Right atrium auricular region (tissue), 2 donors: ENCODE data around the gene GALNT10. TPM values are rescaled to one million over a fixed set of nuclear protein-coding genes. Genes with fewer than 3 reads are reported as not detected.
A peak's percentile ranks its signal among the peaks of the same experiment; 100 is the strongest.

Experiments
- DNase-seq: peaks from one replicate; pipeline ENCODE4 v3.0.0-alpha.2; 2019; ENCODE audit warnings: low spot score
- H3K27ac ChIP-seq, 2 donors: fragments of 200-600 bp; sonication (generic); 1 replicate in 1 of 2; 2 replicates in 1 of 2; pipeline ENCODE4 v1.5.1; 2016 to 2019
- H3K27me3 ChIP-seq, 2 donors: fragments of 200-600 bp; sonication (generic); one replicate each; pipeline versions ENCODE4 v1.5.1 to v1.6.0; 2017 to 2019
- H3K36me3 ChIP-seq: fragments of 200-600 bp; sonication (generic); one replicate; pipeline ENCODE4 v1.5.1; 2016
- H3K4me1 ChIP-seq, 2 donors: fragments of 200-600 bp; sonication (generic); one replicate each; pipeline versions ENCODE4 v1.5.1 to v1.6.0; 2017 to 2019
- H3K4me3 ChIP-seq, 2 donors: fragments of 200-600 bp; sonication (generic); 1 replicate in 1 of 2; 2 replicates in 1 of 2; pipeline ENCODE4 v1.5.1; 2017 to 2019; ENCODE audit warnings: mild to moderate bottlenecking in 1 of 2, moderate library complexity in 1 of 2
- H3K9me3 ChIP-seq, 2 donors: fragments of 200-600 bp; sonication (generic); one replicate each; pipeline ENCODE4 v1.5.1; 2019
- CTCF ChIP-seq, 2 donors: fragments of 200-600 bp; sonication (generic); IDR thresholded peaks; one replicate each; pipeline ENCODE4 v1.5.1; 2019; ENCODE audit warnings: antibody characterized with exemption in 2 of 2
- total RNA-seq, 2 donors: library from RNA; depleted of rRNA; stranded (reverse); fragments of >200 nt; gene quantifications; one replicate each; pipeline ENCODE4 v1.1.0, GENCODE V29; 2016

GALNT10 gene
- total RNA-seq, 2 donors from 2014 or later, result 13.2 to 18.4 TPM

- no peaks in the 10 kb centered on the region for H3K36me3 ChIP-seq
- TF ChIP-seq CTCF (IDR thresholded peaks at IDR 0.05), result no peak
- H3K27ac ChIP-seq, result no peak overlapping the region
- H3K9me3 ChIP-seq, result no peaks in the 10 kb centered on the region
- H3K4me1 ChIP-seq, result peaks cover 0 to 49% of the 10 kb centered on the region in 2 donors
- H3K27me3 ChIP-seq, result no peaks in the 10 kb centered on the region
- H3K4me3 ChIP-seq, result no peak overlapping the region
- DNase-seq, result no peak
Observed at GRCh38 chr5:154364771-154365170, 174.2 kb downstream of the GALNT10 start.

- no peak for DNase-seq
- peak overlapping the region in 1 of 2 donors; percentile 59 for H3K27ac ChIP-seq
- H3K36me3 ChIP-seq, result no peaks in the 10 kb centered on the region
- no peaks in the 10 kb centered on the region for H3K9me3 ChIP-seq
- H3K27me3 ChIP-seq, result no peaks in the 10 kb centered on the region
- no peak overlapping the region for H3K4me3 ChIP-seq
- no peak for TF ChIP-seq CTCF (IDR thresholded peaks at IDR 0.05)
- peaks cover 0 to 60% of the 10 kb centered on the region in 2 donors for H3K4me1 ChIP-seq
Observed at GRCh38 chr5:154365823-154366222, 175.3 kb downstream of the GALNT10 start.

- H3K27ac ChIP-seq, result peak overlapping the region; percentile 44 to 59
- no peak for TF ChIP-seq CTCF (IDR thresholded peaks at IDR 0.05)
- H3K4me1 ChIP-seq, result peaks cover 0 to 65% of the 10 kb centered on the region in 2 donors
Observed at GRCh38 chr5:154366353-154366752, 175.8 kb downstream of the GALNT10 start.

GRCh38 chr5:154367101-154367500 is 176.6 kb downstream of the GALNT10 start:
- Histone ChIP-seq H3K4me1 (peaks cover 0 to 73% of the 10 kb centered on the region in 2 donors), H3K27ac (peak overlapping the region; percentile 59 to 67)
- TF ChIP-seq CTCF (IDR thresholded peaks at IDR 0.05), result no peak

More at GRCh38 chr5:154366353-154366752, 175.8 kb downstream of the GALNT10 start:
- no peak for DNase-seq
- no peaks in the 10 kb centered on the region for H3K9me3 ChIP-seq
- no peak overlapping the region for H3K4me3 ChIP-seq
- no peaks in the 10 kb centered on the region for H3K36me3 ChIP-seq
- no peaks in the 10 kb centered on the region for H3K27me3 ChIP-seq

GRCh38 chr5:154368041-154368800 is 177.7 kb downstream of the GALNT10 start:
- peak overlapping the region; percentile 59 to 67 for H3K27ac ChIP-seq
- peaks cover 0 to 79% of the 10 kb centered on the region in 2 donors for H3K4me1 ChIP-seq
- no peaks in the 10 kb centered on the region for H3K9me3 ChIP-seq
- peak; percentile 82 for DNase-seq
- H3K4me3 ChIP-seq, result no peak overlapping the region
- TF ChIP-seq CTCF (IDR thresholded peaks at IDR 0.05), result no peak
- H3K27me3 ChIP-seq, result no peaks in the 10 kb centered on the region
- no peaks in the 10 kb centered on the region for H3K36me3 ChIP-seq

More at GRCh38 chr5:154367101-154367500, 176.6 kb downstream of the GALNT10 start:
- Histone ChIP-seq H3K27me3 (no peaks in the 10 kb centered on the region), H3K9me3 (no peaks in the 10 kb centered on the region), H3K4me3 (no peak overlapping the region), H3K36me3 (no peaks in the 10 kb centered on the region)
- DNase-seq, result no peak
